DOHH2 (cell line): ENCODE data around the gene ECE1.

ENCODE experiments used
- EZH2phosphoT487 ChIP-seq: fragments of 200-600 bp; sonication (generic); IDR thresholded peaks from 2 replicates; pipeline ENCODE4 v1.6.1; 2017; ENCODE audit warnings: borderline replicate concordance, mild to moderate bottlenecking, antibody characterized with exemption, low read length, moderate library complexity, mixed read lengths
- TF ChIP-seq, protein P1 (sequence below): fragments of 200-600 bp; sonication (generic); IDR thresholded peaks from one replicate; pipeline ENCODE4 v1.5.1; 2014; ENCODE audit warnings: antibody characterized with exemption, mild to moderate bottlenecking, low read depth, low read length; ENCODE audit not compliant: poor library complexity, severe bottlenecking

DNA sequence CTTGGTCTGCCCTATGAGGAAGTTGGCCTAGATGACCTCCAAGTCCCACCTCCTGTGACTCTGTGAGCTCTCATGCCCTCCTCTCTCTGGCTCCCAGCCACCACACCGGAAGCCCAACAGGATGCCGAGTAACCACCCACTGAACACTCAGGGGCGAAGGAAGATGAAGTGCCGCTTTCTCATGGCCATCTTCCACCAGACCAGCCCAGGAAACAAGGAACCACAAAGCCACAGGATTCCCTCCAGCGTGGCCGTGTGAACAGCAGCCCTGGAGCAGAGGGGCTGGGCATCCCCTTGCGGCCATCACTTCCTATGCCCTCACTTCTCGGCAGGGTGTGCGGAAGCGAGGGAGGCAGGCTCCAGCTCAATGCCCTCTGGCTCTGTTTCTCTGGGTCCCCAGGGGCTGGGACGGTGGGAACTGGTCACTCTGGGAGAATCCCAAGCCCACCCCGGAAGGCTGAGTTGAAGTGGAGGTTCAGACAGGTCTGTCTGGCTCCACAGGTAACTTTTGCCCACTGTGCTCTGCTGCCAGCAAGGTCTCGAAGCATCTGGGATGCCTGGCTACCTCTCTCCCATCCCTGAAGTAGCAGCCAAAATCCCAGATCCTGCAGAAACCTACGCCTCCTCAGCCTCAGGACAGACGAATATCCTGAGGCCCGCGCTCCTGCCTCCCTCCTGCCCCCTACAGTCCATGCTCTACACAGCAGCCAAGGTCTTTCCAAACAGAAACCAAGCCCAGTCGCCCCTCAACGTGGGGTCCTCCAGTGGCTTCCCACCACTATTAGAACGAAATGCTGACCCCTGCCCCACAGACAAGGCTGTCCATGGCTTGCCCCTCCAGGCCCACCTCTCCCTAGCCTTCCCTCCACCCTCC, 44.2 kb upstream of the ECE1 start:
- TF ChIP-seq, protein P1, sequence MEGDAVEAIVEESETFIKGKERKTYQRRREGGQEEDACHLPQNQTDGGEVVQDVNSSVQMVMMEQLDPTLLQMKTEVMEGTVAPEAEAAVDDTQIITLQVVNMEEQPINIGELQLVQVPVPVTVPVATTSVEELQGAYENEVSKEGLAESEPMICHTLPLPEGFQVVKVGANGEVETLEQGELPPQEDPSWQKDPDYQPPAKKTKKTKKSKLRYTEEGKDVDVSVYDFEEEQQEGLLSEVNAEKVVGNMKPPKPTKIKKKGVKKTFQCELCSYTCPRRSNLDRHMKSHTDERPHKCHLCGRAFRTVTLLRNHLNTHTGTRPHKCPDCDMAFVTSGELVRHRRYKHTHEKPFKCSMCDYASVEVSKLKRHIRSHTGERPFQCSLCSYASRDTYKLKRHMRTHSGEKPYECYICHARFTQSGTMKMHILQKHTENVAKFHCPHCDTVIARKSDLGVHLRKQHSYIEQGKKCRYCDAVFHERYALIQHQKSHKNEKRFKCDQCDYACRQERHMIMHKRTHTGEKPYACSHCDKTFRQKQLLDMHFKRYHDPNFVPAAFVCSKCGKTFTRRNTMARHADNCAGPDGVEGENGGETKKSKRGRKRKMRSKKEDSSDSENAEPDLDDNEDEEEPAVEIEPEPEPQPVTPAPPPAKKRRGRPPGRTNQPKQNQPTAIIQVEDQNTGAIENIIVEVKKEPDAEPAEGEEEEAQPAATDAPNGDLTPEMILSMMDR: peak; percentile 81
- TF ChIP-seq EZH2phosphoT487: no peak
